ENCODE data around the gene MUS81. TPM values are rescaled to one million over a fixed set of nuclear protein-coding genes. Genes with fewer than 3 reads are reported as not detected.

MUS81 gene
- total and polyA plus RNA-seq, 10 of the 15 experiments (the other 5 are each of a cell fraction or from before 2014, with no cell fraction given) = 11.8 to 76.1 (median 48.4) TPM

DNA sequence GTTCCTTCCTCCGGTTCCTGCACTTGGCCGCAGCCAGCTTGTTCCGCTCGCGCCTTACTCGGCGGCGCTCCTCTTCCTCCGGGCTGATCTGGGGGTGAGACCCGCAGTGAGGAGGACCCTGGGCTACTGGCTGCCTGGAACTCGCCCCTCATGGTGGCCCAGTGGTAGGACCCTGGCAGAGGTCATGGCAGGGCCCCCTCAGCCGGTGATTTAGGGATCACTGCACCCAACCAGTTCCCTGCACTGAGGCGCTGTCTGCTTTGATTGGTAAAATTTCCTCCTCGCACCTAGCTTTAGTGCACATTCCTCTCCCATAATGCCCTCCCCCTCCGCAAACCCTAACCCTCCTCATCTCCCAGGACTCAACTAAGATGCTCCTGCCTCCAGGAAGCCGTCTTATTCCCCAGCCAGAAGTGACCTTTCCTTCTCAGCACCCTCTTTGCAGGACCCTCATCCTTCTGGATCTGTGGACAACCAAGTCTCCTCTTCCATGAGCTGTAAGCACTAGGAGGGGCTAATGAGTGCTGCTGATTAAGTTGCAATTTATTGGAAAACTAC, 33.9 kb downstream of the MUS81 start (continued):
- 0 out of 2 replicates have a peak, but pooled peaks have one; percentile 50 for TF ChIP-seq TCF3 (IDR thresholded peaks at IDR 0.05; ENCODE audit: borderline replicate concordance, insufficient read depth, low read depth, low read length)
- peak; percentile 46; the same call in 1 of the 2 replicates for TF ChIP-seq NR2F1 (conservative IDR thresholded peaks at IDR 0.05)
- TF ChIP-seq POLR2AphosphoS5 (IDR thresholded peaks at IDR 0.05; ENCODE audit: low read length) = peak; percentile 71

DNA sequence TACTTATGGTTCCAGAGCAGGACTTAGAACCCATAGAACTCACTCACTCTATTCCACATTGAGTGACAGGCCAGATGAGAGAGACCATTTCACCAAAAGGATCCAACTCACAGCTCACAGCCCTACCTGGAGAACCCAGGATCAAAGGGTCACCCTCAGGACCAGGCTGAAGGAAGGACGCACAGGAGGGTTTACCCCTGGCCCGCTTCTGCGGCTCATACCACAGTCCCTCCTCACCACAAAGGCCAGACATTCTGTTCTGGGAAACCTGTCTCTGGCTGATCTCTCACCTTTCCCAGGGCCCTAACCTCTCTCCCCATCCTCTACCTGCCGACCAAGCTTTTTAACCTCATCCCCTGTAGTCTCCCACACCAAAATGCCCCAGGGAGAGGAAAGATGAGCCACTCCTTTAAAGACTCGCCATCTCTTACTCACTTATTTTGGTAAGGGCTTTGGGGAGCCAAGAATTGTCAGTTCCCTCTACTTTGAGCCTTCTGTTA, 35.3 kb downstream of the MUS81 start:
- in situ Hi-C loops (cut with MboI) = no loop called here
- no peak overlapping the region for H3K4me2 ChIP-seq (ENCODE audit: control insufficient read depth, insufficient read depth)
- RAD21 ChIA-PET (ENCODE audit: unreplicated experiment) = no interaction called here
- FAIRE-seq (no peak), DNase-seq (ENCODE audit: low read depth, low spot score) (no peak), ATAC-seq (no peak)
- no peaks in the 10 kb centered on the region for H3K27me3 ChIP-seq (replicated peaks in 1 of 2; ENCODE audit: control insufficient read depth in 2 of 2, insufficient read depth in 2 of 2, low read length in 1 of 2)
- SMC1A ChIA-PET (ENCODE audit: uncharacterized antibody, unreplicated experiment) = interaction anchor here (0.9 to 1.1 kb wide), 3 partner anchors 11 to 63 kb away, joined by 4 read pairs; no protein-coding TSS in a partner anchor
- BruUV-seq (replicated peaks) = no TSS peak
- H3K79me2 ChIP-seq (ENCODE audit: control insufficient read depth, insufficient read depth, low read length) = peaks cover 46% of the 10 kb centered on the region
- no peaks in the 10 kb centered on the region for H4K20me1 ChIP-seq (ENCODE audit: control insufficient read depth, insufficient read depth)
- H2AFZ ChIP-seq (ENCODE audit: control insufficient read depth, low read depth, low read length) = no peak overlapping the region
- no peak overlapping the region for H3K9ac ChIP-seq (ENCODE audit: control insufficient read depth, insufficient read depth, low read length)
- intact Hi-C loops (cut with micrococcal nuclease; ENCODE audit: unreplicated experiment) = loop anchor here (10.0 kb wide), 1 partner anchor 239 kb away; no protein-coding TSS in a partner anchor
- H3K9me3 ChIP-seq (replicated peaks; ENCODE audit: control insufficient read depth, insufficient read depth, low read length) = no peaks in the 10 kb centered on the region
- CTCF ChIA-PET = interaction anchor here (2.0 to 4.2 kb wide), 2 partner anchors 11 to 93 kb away, joined by 6 to 36 read pairs; no protein-coding TSS in a partner anchor
- POLR2A ChIA-PET = interaction anchor here (0.6 to 0.9 kb wide), 3 partner anchors 16 to 223 kb away, joined by 3 to 6 read pairs (median 3); no protein-coding TSS in a partner anchor
- no peak for TF ChIP-seq TCF3 (IDR thresholded peaks at IDR 0.05; ENCODE audit: borderline replicate concordance, insufficient read depth, low read depth, low read length)
- TF ChIP-seq, protein P1, sequence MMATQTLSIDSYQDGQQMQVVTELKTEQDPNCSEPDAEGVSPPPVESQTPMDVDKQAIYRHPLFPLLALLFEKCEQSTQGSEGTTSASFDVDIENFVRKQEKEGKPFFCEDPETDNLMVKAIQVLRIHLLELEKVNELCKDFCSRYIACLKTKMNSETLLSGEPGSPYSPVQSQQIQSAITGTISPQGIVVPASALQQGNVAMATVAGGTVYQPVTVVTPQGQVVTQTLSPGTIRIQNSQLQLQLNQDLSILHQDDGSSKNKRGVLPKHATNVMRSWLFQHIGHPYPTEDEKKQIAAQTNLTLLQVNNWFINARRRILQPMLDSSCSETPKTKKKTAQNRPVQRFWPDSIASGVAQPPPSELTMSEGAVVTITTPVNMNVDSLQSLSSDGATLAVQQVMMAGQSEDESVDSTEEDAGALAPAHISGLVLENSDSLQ (IDR thresholded peaks at IDR 0.05) = peak; percentile 68
- 91% methylated on average over 5 of the region's 5 CpGs for WGBS (ENCODE audit: insufficient coverage, insufficient replicate concordance, low lambda C conversion rate, missing lambda C conversion rate)
- H3K36me3 ChIP-seq (ENCODE audit: control insufficient read depth in 2 of 2, insufficient read depth in 2 of 2, low read length in 1 of 2) = no peaks in the 10 kb centered on the region
- no peak overlapping the region for H3K27ac ChIP-seq (ENCODE audit: control insufficient read depth, insufficient read depth)
- no peak overlapping the region for H3K4me3 ChIP-seq
- peaks cover 20% of the 10 kb centered on the region for H3K4me1 ChIP-seq (ENCODE audit: control insufficient read depth, insufficient read depth, low read length)
